ENCODE measurements around the gene CMIP.

CMIP gene

GRCh38 chr16:81568749-81569087, 124.1 kb downstream of the CMIP start:
- H3K4me3 ChIP-seq (replicated peaks; ENCODE audit: low read depth, low read length): no peak overlapping the region
- no peak for TF ChIP-seq CTCF (IDR thresholded peaks at IDR 0.05; ENCODE audit: low read length, missing control alignments)
- DNase-seq (ENCODE audit: low read depth): no peak

- H3K4me3 ChIP-seq (replicated peaks; ENCODE audit: low read depth, low read length): no peak overlapping the region
- TF ChIP-seq CTCF (IDR thresholded peaks at IDR 0.05; ENCODE audit: low read length, missing control alignments): no peak
- no peak for DNase-seq (ENCODE audit: low read depth)
These were observed 124.9 kb downstream of the CMIP start for GRCh38 chr16:81569361-81570034.

- TF ChIP-seq CTCF (IDR thresholded peaks at IDR 0.05; ENCODE audit: low read length, missing control alignments): no peak
- H3K4me3 ChIP-seq (replicated peaks; ENCODE audit: low read depth, low read length): no peak overlapping the region
- DNase-seq (ENCODE audit: low read depth): no peak
These were observed 125.7 kb downstream of the CMIP start for GRCh38 chr16:81570151-81570846.

- H3K4me3 ChIP-seq (replicated peaks; ENCODE audit: low read depth, low read length): no peak overlapping the region
- TF ChIP-seq CTCF (IDR thresholded peaks at IDR 0.05; ENCODE audit: low read length, missing control alignments): no peak
- no peak for DNase-seq (ENCODE audit: low read depth)
These were observed 126.6 kb downstream of the CMIP start for GRCh38 chr16:81571175-81571574.

- no peak overlapping the region for H3K4me3 ChIP-seq (replicated peaks; ENCODE audit: low read depth, low read length)
- TF ChIP-seq CTCF (IDR thresholded peaks at IDR 0.05; ENCODE audit: low read length, missing control alignments): no peak
- no peak for DNase-seq (ENCODE audit: low read depth)
These were observed 127.2 kb downstream of the CMIP start for GRCh38 chr16:81571592-81572385.

- no peak overlapping the region for H3K4me3 ChIP-seq (replicated peaks; ENCODE audit: low read depth, low read length)
- DNase-seq (ENCODE audit: low read depth): no peak
- no peak for TF ChIP-seq CTCF (IDR thresholded peaks at IDR 0.05; ENCODE audit: low read length, missing control alignments)
These were observed 128.0 kb downstream of the CMIP start for GRCh38 chr16:81572386-81573144.
